LNCaP clone FGC (cell line): ENCODE measurements around the gene TSEN2.
"Not testable (repeated sequence)": the region's sequence is repeated elsewhere in the genome, so short reads cannot be mapped to it uniquely, and the experiment has no call there.

Source experiments
- DNase-seq: peaks from one replicate; pipeline ENCODE4 v3.0.0-alpha.2; 2011; ENCODE audit warnings: low read depth
- H3K4me3 ChIP-seq: 2 replicates; pipeline ENCODE4 v1.5.1; 2011; ENCODE audit warnings: mild to moderate bottlenecking, low read depth, low read length, control low read depth
- TF ChIP-seq, protein P1 (sequence below): IDR thresholded peaks from 2 replicates; pipeline ENCODE4 v1.5.1; 2012; ENCODE audit warnings: mild to moderate bottlenecking; ENCODE audit not compliant: control insufficient read depth, insufficient read depth; ENCODE audit errors: extremely low read depth

TSEN2 gene

DNA sequence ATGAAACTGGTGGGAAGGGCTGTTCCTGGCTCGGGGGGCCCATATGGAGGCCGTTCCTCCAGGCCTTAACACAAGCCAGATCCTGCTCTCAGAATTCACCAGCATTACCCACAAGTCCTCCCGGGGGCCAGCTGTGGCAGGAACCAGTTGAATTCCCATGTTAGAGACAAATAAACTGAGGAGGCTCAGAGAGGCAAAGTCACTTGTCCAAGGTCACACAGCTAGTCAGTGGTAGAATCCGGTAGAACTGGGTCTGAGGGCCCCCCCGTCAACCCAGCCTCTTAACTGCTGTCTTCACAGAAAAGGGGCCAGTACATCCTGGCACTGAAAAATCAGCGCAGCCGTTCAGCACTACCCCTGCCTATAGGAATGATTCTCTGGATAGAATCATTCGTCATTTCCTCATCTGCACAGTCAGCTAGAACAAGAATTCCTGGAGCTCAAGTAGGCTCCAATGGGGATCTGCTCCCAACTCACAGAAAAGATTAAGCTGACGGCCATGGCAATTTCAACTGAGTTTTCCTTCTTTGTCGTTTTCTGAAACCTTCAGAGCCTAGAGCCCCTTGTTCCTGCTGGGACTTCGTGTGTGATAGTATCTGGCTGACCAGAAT is 12.2 kb upstream of the TSEN2 start:
- TF ChIP-seq, protein P1, sequence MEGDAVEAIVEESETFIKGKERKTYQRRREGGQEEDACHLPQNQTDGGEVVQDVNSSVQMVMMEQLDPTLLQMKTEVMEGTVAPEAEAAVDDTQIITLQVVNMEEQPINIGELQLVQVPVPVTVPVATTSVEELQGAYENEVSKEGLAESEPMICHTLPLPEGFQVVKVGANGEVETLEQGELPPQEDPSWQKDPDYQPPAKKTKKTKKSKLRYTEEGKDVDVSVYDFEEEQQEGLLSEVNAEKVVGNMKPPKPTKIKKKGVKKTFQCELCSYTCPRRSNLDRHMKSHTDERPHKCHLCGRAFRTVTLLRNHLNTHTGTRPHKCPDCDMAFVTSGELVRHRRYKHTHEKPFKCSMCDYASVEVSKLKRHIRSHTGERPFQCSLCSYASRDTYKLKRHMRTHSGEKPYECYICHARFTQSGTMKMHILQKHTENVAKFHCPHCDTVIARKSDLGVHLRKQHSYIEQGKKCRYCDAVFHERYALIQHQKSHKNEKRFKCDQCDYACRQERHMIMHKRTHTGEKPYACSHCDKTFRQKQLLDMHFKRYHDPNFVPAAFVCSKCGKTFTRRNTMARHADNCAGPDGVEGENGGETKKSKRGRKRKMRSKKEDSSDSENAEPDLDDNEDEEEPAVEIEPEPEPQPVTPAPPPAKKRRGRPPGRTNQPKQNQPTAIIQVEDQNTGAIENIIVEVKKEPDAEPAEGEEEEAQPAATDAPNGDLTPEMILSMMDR = no peak
- DNase-seq = no peak
- H3K4me3 ChIP-seq = no peak overlapping the region

- no peak overlapping the region for H3K4me3 ChIP-seq
- no peak for DNase-seq
- TF ChIP-seq, protein P1 = no peak
Measured at GRCh38 chr3:12472796-12473195, 11.5 kb upstream of the TSEN2 start.

DNA sequence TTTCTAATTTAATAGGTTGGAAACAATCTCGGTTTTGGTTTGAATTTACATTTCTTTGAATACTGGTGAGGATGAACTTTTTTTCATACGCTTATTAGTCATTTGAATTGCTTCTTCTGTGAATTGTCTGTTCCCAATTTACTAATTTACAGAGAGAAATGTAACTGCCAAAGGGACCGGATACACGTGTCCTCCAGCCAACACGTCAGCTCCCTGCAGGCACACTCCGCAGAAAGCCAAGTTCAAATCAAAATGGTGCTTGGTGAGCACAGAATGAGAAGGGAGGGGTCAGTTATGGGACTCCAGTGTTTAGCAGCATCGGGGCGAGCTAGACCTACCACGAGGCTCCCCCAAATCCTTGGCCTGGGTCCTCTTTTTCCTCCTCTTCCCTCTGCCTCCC is 10.8 kb upstream of the TSEN2 start:
- no peak for DNase-seq
- TF ChIP-seq, protein P1 = no peak

DNA sequence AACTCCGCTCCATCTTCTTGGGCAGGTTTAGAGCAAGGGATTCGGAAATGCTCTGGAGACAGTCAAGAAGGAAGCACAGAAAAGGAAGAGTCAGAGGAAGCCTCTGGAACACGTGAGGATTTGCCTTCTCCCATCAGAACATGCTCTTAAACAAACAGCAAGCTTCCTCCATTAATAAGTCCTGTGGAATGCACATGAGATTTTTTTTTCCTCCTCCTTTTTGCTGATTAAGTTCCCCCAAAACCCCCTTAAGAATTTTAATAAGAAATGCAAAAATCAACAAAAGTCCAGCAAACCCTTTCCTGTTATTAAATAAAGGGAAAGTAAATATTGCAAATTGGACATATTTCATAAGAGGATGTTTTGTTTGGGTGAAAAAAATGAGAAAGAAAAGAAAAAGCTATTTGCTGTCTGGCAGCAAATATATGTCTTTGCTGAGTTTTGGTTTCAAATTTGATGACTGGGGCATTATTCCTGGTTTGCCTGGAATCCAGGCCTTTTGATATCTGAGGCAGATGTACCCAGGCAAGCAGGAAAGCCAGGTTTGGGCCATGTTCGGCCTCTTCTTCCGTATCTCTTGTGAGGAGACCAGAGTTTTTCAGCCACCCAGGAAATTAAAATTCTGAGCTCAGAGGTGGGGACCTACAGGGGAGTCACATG is 7.9 kb upstream of the TSEN2 start:
- TF ChIP-seq, protein P1 = no peak
- DNase-seq = no peak
- H3K4me3 ChIP-seq = no peak overlapping the region

More for the DNA sequence above, 10.8 kb upstream of the TSEN2 start:
- no peak overlapping the region for H3K4me3 ChIP-seq

DNA sequence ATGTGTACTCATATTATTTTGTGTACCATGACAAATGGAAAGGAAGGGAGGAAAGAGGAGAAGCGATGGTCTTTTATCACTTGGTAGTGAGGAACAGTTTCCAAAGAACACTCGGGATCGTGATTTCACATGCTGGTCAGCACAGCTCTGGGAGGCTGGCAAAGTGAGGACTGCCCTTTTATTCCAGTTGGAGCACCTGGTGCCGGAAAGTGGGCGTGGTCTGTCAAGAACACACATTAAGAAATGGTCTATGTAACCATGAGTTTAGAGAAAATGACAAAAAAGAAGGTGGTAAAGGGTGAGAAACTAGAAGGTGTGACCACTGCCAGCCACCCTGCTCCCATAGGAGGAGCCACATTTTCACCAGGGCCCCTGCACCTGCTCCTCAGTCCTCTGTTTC is 7.0 kb upstream of the TSEN2 start:
- TF ChIP-seq, protein P1 = no peak
- no peak for DNase-seq
- H3K4me3 ChIP-seq = no peak overlapping the region

DNA sequence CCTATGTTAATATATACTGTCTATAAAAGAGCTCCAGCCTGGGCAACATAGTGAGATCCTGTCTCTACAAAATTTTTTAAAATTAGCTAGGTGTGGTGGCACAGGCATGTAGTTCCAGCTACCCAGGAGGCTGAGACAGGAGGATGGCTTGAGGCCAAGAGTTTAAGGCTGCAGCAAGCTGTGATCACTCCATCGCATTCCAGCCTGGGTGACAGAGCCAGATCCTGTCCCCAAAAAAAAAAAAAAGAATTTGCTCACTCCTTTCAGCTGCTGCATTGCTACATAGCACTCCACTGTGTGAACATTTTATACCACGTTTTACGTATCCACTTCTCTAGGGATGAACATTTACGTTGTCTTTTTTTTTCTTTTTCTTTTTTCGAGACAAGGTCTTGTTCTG is 6.0 kb upstream of the TSEN2 start:
- H3K4me3 ChIP-seq = no peak overlapping the region
- TF ChIP-seq, protein P1 = no peak
- DNase-seq = no peak

DNA sequence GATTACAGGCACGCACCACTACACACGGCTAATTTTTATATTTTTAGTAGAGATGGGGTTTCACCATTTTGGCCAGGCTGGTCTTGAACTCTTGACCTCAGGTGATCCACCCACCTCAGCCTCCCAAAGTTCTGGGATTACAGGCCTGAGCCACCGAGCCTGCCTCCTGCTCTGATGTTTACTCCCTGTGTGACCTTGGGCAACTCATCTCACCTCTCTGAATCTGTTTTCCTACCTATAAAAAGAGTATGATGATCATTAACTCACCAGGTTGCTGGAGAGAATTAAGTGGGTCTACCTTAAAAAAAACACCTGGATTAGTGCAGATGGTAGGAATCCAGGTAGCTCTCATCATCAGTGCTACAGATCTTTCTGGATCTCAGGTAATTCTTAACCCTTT is 5.1 kb upstream of the TSEN2 start:
- DNase-seq, H3K4me3 ChIP-seq: not testable (repeated sequence)
